ENCODE data around the gene NETO2. TPM values are rescaled to one million over a fixed set of nuclear protein-coding genes. Genes with fewer than 3 reads are reported as not detected.
"Not testable (repeated sequence)": the region's sequence is repeated elsewhere in the genome, so short reads cannot be mapped to it uniquely, and the experiment has no call there.

NETO2 gene, protein sequence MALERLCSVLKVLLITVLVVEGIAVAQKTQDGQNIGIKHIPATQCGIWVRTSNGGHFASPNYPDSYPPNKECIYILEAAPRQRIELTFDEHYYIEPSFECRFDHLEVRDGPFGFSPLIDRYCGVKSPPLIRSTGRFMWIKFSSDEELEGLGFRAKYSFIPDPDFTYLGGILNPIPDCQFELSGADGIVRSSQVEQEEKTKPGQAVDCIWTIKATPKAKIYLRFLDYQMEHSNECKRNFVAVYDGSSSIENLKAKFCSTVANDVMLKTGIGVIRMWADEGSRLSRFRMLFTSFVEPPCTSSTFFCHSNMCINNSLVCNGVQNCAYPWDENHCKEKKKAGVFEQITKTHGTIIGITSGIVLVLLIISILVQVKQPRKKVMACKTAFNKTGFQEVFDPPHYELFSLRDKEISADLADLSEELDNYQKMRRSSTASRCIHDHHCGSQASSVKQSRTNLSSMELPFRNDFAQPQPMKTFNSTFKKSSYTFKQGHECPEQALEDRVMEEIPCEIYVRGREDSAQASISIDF
- 3.0 and 10.0 TPM in 2 replicates for total RNA-seq
- polyA plus RNA-seq = 13.2 and 37.7 TPM in 2 replicates
- 6.2 and 17.3 TPM in 2 replicates for polyA plus RNA-seq (2012)
- polyA minus RNA-seq (ENCODE audit: low replicate concordance) = 6.1 and 10.4 TPM in 2 replicates

GRCh38 chr16:47143677-47144558 is at the start of gene NETO2:
Gene NETO2 (minus strand): TSS chr16:47143945. CDS start chr16:47143612, 333 bp downstream.
- peak within 1 kb of the TSS; percentile 49 to 73 (median 60) for H3K4me3 ChIP-seq (replicated peaks in 1 of 4; ENCODE audit: control extremely low read depth in 1 of 4, insufficient read depth in 1 of 4, low read depth in 3 of 4, low read length in 4 of 4)
- H3K4me1 ChIP-seq (ENCODE audit: control insufficient read depth, extremely low read depth, insufficient read depth, low read length) = no peaks in the 10 kb centered on the region
- no peaks in the 10 kb centered on the region for H3K79me2 ChIP-seq (ENCODE audit: control insufficient read depth, insufficient read depth, low read length)
- TF ChIP-seq EZH2 (IDR thresholded peaks at IDR 0.05; ENCODE audit: low read length, missing control alignments) (no peak), CTCF (conservative IDR thresholded peaks at IDR 0.05 in 1 of 2, IDR thresholded peaks at IDR 0.05 in 1 of 2; ENCODE audit: low read depth in 1 of 2, low read length in 2 of 2) (peak; percentile 51 to 73)
- DNase-seq (ENCODE audit: low read depth in 2 of 2) = peak; percentile 60 to 62
- H3K9ac ChIP-seq (ENCODE audit: insufficient read depth, low read length) = peak within 1 kb of the TSS; percentile 58
- no peaks in the 10 kb centered on the region for H4K20me1 ChIP-seq (ENCODE audit: control insufficient read depth, extremely low read depth, insufficient read depth, low read length)
- peak within 1 kb of the TSS; percentile 49 for H3K27ac ChIP-seq (ENCODE audit: insufficient read depth, low read length)
- no peaks in the 10 kb centered on the region for H3K36me3 ChIP-seq (ENCODE audit: control insufficient read depth, insufficient read depth, low read length)
- H3K4me2 ChIP-seq (ENCODE audit: extremely low read depth, insufficient read depth, low read length) = peak within 1 kb of the TSS; percentile 84
- no peaks in the 10 kb centered on the region for H3K27me3 ChIP-seq (ENCODE audit: control insufficient read depth, insufficient read depth, low read length)
- H3K9me3 ChIP-seq (ENCODE audit: control insufficient read depth, insufficient read depth, low read depth, low read length) = no peaks in the 10 kb centered on the region
- H2AFZ ChIP-seq (ENCODE audit: low read length) = peak within 1 kb of the TSS; percentile 76

- Histone ChIP-seq H3K9me3 (ENCODE audit: control insufficient read depth, insufficient read depth, low read depth, low read length) (no peaks in the 10 kb centered on the region), H3K9ac (ENCODE audit: insufficient read depth, low read length) (no peak overlapping the region), H4K20me1 (ENCODE audit: control insufficient read depth, extremely low read depth, insufficient read depth, low read length) (no peaks in the 10 kb centered on the region), H2AFZ (ENCODE audit: low read length) (no peak overlapping the region), H3K4me3 (replicated peaks in 1 of 4; ENCODE audit: control extremely low read depth in 1 of 4, insufficient read depth in 1 of 4, low read depth in 3 of 4, low read length in 4 of 4) (no peak overlapping the region), H3K4me2 (ENCODE audit: extremely low read depth, insufficient read depth, low read length) (no peak overlapping the region), H3K36me3 (ENCODE audit: control insufficient read depth, insufficient read depth, low read length) (no peaks in the 10 kb centered on the region), H3K27ac (ENCODE audit: insufficient read depth, low read length) (no peak overlapping the region), H3K27me3 (ENCODE audit: control insufficient read depth, insufficient read depth, low read length) (no peaks in the 10 kb centered on the region), H3K4me1 (ENCODE audit: control insufficient read depth, extremely low read depth, insufficient read depth, low read length) (no peaks in the 10 kb centered on the region), H3K79me2 (ENCODE audit: control insufficient read depth, insufficient read depth, low read length) (no peaks in the 10 kb centered on the region)
- no peak for DNase-seq (ENCODE audit: low read depth in 2 of 2)
- TF ChIP-seq CTCF (conservative IDR thresholded peaks at IDR 0.05 in 1 of 2, IDR thresholded peaks at IDR 0.05 in 1 of 2; ENCODE audit: low read depth in 1 of 2, low read length in 2 of 2) = no peak
- TF ChIP-seq EZH2 (IDR thresholded peaks at IDR 0.05; ENCODE audit: low read length, missing control alignments) = no peak
Observed at GRCh38 chr16:47182318-47182717, 38.6 kb upstream of the NETO2 start.

- H3K4me2 ChIP-seq (ENCODE audit: extremely low read depth, insufficient read depth, low read length); H3K27ac ChIP-seq (ENCODE audit: insufficient read depth, low read length); H3K27me3 ChIP-seq (ENCODE audit: control insufficient read depth, insufficient read depth, low read length); H3K4me3 ChIP-seq (replicated peaks in 1 of 4; ENCODE audit: control extremely low read depth in 1 of 4, insufficient read depth in 1 of 4, low read depth in 3 of 4, low read length in 4 of 4); H3K79me2 ChIP-seq (ENCODE audit: control insufficient read depth, insufficient read depth, low read length); H4K20me1 ChIP-seq (ENCODE audit: control insufficient read depth, extremely low read depth, insufficient read depth, low read length); H3K9me3 ChIP-seq (ENCODE audit: control insufficient read depth, insufficient read depth, low read depth, low read length); H3K9ac ChIP-seq (ENCODE audit: insufficient read depth, low read length); H3K36me3 ChIP-seq (ENCODE audit: control insufficient read depth, insufficient read depth, low read length); DNase-seq (ENCODE audit: low read depth in 2 of 2); H2AFZ ChIP-seq (ENCODE audit: low read length); H3K4me1 ChIP-seq (ENCODE audit: control insufficient read depth, extremely low read depth, insufficient read depth, low read length): not testable (repeated sequence)
Observed at GRCh38 chr16:47181066-47181465, 37.3 kb upstream of the NETO2 start.
